Gastrocnemius medialis (tissue), 4 donors: ENCODE measurements around the gene DIABLO.

ENCODE experiments used
- CTCF ChIP-seq, 5 experiments: fragments of 450-650 bp in 3 of 5; fragments of 200-600 bp in 2 of 5; sonication (generic) in 2 of 5; IDR thresholded peaks in 4 of 5; conservative IDR thresholded peaks in 1 of 5; 1 replicate in 4 of 5; 2 replicates in 1 of 5; pipeline ENCODE4 v1.5.1; 2016 to 2019; ENCODE audit warnings: antibody characterized with exemption in 5 of 5, mild to moderate bottlenecking in 3 of 5, moderate library complexity in 3 of 5
- POLR2A ChIP-seq, 2 donors: fragments of 450-650 bp; IDR thresholded peaks; one replicate each; pipeline ENCODE4 v1.6.1; 2017; ENCODE audit warnings: antibody characterized with exemption in 2 of 2, mild to moderate bottlenecking in 2 of 2, moderate library complexity in 2 of 2

GRCh38 chr12:122227341-122227740 is 1.5 kb upstream of the DIABLO start:
- TF ChIP-seq CTCF (IDR thresholded peaks at IDR 0.05 in 4 of 5, conservative IDR thresholded peaks at IDR 0.05 in 1 of 5) (no peak), POLR2A (IDR thresholded peaks at IDR 0.05) (no peak)
